ENCODE measurements around the gene UGT1A7.

UGT1A7 gene

GRCh38 chr2:233766416-233766815 is 84.7 kb downstream of the UGT1A7 start:
- Histone ChIP-seq H3K4me1 (ENCODE audit: insufficient read depth, low read length) (no peaks in the 10 kb centered on the region), H3K27ac (ENCODE audit: low read length) (no peak overlapping the region), H3K36me3 (ENCODE audit: insufficient read depth, low read length) (no peaks in the 10 kb centered on the region), H3K9me3 (ENCODE audit: insufficient read depth, low read length, severe bottlenecking) (no peaks in the 10 kb centered on the region), H3K27me3 (ENCODE audit: insufficient read depth, low read length, poor library complexity) (peaks cover 7% of the 10 kb centered on the region), H3K9ac (ENCODE audit: low read depth, low read length) (no peak overlapping the region), H3K4me3 (ENCODE audit: low read depth in 1 of 2, low read length in 2 of 2) (no peak overlapping the region), H2AFZ (ENCODE audit: low read depth, low read length) (no peak overlapping the region), H3K79me2 (ENCODE audit: insufficient read depth, low read length) (no peaks in the 10 kb centered on the region), H3K4me2 (ENCODE audit: insufficient read depth, low read length) (no peak overlapping the region), H4K20me1 (ENCODE audit: insufficient read depth, low read length) (no peaks in the 10 kb centered on the region)
- DNase-seq (no peak), ATAC-seq (ENCODE audit: insufficient read depth, low read depth) (no peak)
- TF ChIP-seq CTCF (IDR thresholded peaks at IDR 0.05; ENCODE audit: borderline replicate concordance, extremely low read depth, low read length, poor library complexity, severe bottlenecking): no peak
- no peak for TF ChIP-seq EZH2 (IDR thresholded peaks at IDR 0.05; ENCODE audit: borderline replicate concordance, low read depth, low read length, severe bottlenecking)

GRCh38 chr2:233768076-233768475 is 86.4 kb downstream of the UGT1A7 start:
- H3K27me3 ChIP-seq (ENCODE audit: insufficient read depth, low read length, poor library complexity): peaks cover 7% of the 10 kb centered on the region
- no peak overlapping the region for H3K9ac ChIP-seq (ENCODE audit: low read depth, low read length)
- no peaks in the 10 kb centered on the region for H3K4me1 ChIP-seq (ENCODE audit: insufficient read depth, low read length)
- no peak overlapping the region for H2AFZ ChIP-seq (ENCODE audit: low read depth, low read length)
- H3K36me3 ChIP-seq (ENCODE audit: insufficient read depth, low read length): no peaks in the 10 kb centered on the region
- H3K4me3 ChIP-seq (ENCODE audit: low read depth in 1 of 2, low read length in 2 of 2): no peak overlapping the region
- no peaks in the 10 kb centered on the region for H3K9me3 ChIP-seq (ENCODE audit: insufficient read depth, low read length, severe bottlenecking)
- no peak overlapping the region for H3K4me2 ChIP-seq (ENCODE audit: insufficient read depth, low read length)
- H3K79me2 ChIP-seq (ENCODE audit: insufficient read depth, low read length): no peaks in the 10 kb centered on the region
- no peak for TF ChIP-seq EZH2 (IDR thresholded peaks at IDR 0.05; ENCODE audit: borderline replicate concordance, low read depth, low read length, severe bottlenecking)
- no peak for TF ChIP-seq CTCF (IDR thresholded peaks at IDR 0.05; ENCODE audit: borderline replicate concordance, extremely low read depth, low read length, poor library complexity, severe bottlenecking)
- no peaks in the 10 kb centered on the region for H4K20me1 ChIP-seq (ENCODE audit: insufficient read depth, low read length)
- ATAC-seq (ENCODE audit: insufficient read depth, low read depth): no peak
- DNase-seq: no peak
- no peak overlapping the region for H3K27ac ChIP-seq (ENCODE audit: low read length)

- Histone ChIP-seq H2AFZ (ENCODE audit: low read depth, low read length) (no peak overlapping the region), H4K20me1 (ENCODE audit: insufficient read depth, low read length) (no peaks in the 10 kb centered on the region), H3K4me3 (ENCODE audit: low read depth in 1 of 2, low read length in 2 of 2) (no peak overlapping the region), H3K36me3 (ENCODE audit: insufficient read depth, low read length) (no peaks in the 10 kb centered on the region), H3K27me3 (ENCODE audit: insufficient read depth, low read length, poor library complexity) (peaks cover 4% of the 10 kb centered on the region), H3K79me2 (ENCODE audit: insufficient read depth, low read length) (no peaks in the 10 kb centered on the region), H3K4me1 (ENCODE audit: insufficient read depth, low read length) (no peaks in the 10 kb centered on the region), H3K9ac (ENCODE audit: low read depth, low read length) (no peak overlapping the region), H3K27ac (ENCODE audit: low read length) (no peak overlapping the region), H3K9me3 (ENCODE audit: insufficient read depth, low read length, severe bottlenecking) (no peaks in the 10 kb centered on the region), H3K4me2 (ENCODE audit: insufficient read depth, low read length) (no peak overlapping the region)
- no peak for TF ChIP-seq CTCF (IDR thresholded peaks at IDR 0.05; ENCODE audit: borderline replicate concordance, extremely low read depth, low read length, poor library complexity, severe bottlenecking)
- TF ChIP-seq EZH2 (IDR thresholded peaks at IDR 0.05; ENCODE audit: borderline replicate concordance, low read depth, low read length, severe bottlenecking): no peak
- DNase-seq (no peak), ATAC-seq (ENCODE audit: insufficient read depth, low read depth) (no peak)
Observed at GRCh38 chr2:233769260-233769659, 87.6 kb downstream of the UGT1A7 start.

- H3K4me2 ChIP-seq (ENCODE audit: insufficient read depth, low read length): no peak overlapping the region
- no peaks in the 10 kb centered on the region for H3K36me3 ChIP-seq (ENCODE audit: insufficient read depth, low read length)
- H3K9me3 ChIP-seq (ENCODE audit: insufficient read depth, low read length, severe bottlenecking): no peaks in the 10 kb centered on the region
- H4K20me1 ChIP-seq (ENCODE audit: insufficient read depth, low read length): no peaks in the 10 kb centered on the region
- H3K4me3 ChIP-seq (ENCODE audit: low read depth in 1 of 2, low read length in 2 of 2): no peak overlapping the region
- no peak overlapping the region for H2AFZ ChIP-seq (ENCODE audit: low read depth, low read length)
- DNase-seq (no peak), ATAC-seq (ENCODE audit: insufficient read depth, low read depth) (no peak)
- H3K79me2 ChIP-seq (ENCODE audit: insufficient read depth, low read length): no peaks in the 10 kb centered on the region
- no peaks in the 10 kb centered on the region for H3K27me3 ChIP-seq (ENCODE audit: insufficient read depth, low read length, poor library complexity)
- H3K9ac ChIP-seq (ENCODE audit: low read depth, low read length): no peak overlapping the region
- TF ChIP-seq CTCF (IDR thresholded peaks at IDR 0.05; ENCODE audit: borderline replicate concordance, extremely low read depth, low read length, poor library complexity, severe bottlenecking) (no peak), EZH2 (IDR thresholded peaks at IDR 0.05; ENCODE audit: borderline replicate concordance, low read depth, low read length, severe bottlenecking) (no peak)
- H3K4me1 ChIP-seq (ENCODE audit: insufficient read depth, low read length): no peaks in the 10 kb centered on the region
- no peak overlapping the region for H3K27ac ChIP-seq (ENCODE audit: low read length)
Observed at GRCh38 chr2:233772153-233772552, 90.5 kb downstream of the UGT1A7 start.

Data from DND-41 (cell line).